ENCODE results near the gene HEATR9. TPM values are rescaled to one million over a fixed set of nuclear protein-coding genes. Genes with fewer than 3 reads are reported as not detected.
A peak's percentile ranks its signal among the peaks of the same experiment; 100 is the strongest.

The HEATR9 gene
- total and polyA plus RNA-seq, 2 donors (not counting 1 experiment from before 2014, with no cell fraction given): 0.06 TPM; not detected in 1

GRCh38 chr17:35870906-35871819, 2.5 kb upstream of the HEATR9 start:
- intact Hi-C loops (cut with micrococcal nuclease): no loop called here
- DNase-seq: peak; percentile 12
- H3K27ac ChIP-seq (ENCODE audit: low read length in 2 of 2): no peak overlapping the region
- H3K4me1 Mint-ChIP-seq: peaks cover 17% of the 10 kb centered on the region
- H3K9ac ChIP-seq (ENCODE audit: low read length): no peak overlapping the region
- H3K9me3 Mint-ChIP-seq (ENCODE audit: insufficient read depth): no peaks in the 10 kb centered on the region
- ChIA-PET POLR2A (interaction anchor here (0.7 kb wide), 1 partner anchor 75 kb away, joined by 3 read pairs; no protein-coding TSS in a partner anchor), CTCF (interaction anchor here (0.7 kb wide), 1 partner anchor 106 kb away, joined by 7 read pairs; no protein-coding TSS in a partner anchor)
- WGBS (ENCODE audit: insufficient coverage): 19% methylated on average over 6 of the region's 8 CpGs
- peaks cover 0 to 2% (median 0%) of the 10 kb centered on the region in 4 experiments for H3K27me3 ChIP-seq (replicated peaks in 1 of 4; ENCODE audit: control extremely low read depth in 1 of 4, control insufficient read depth in 3 of 4, insufficient read depth in 4 of 4, low read length in 3 of 4)
- H3K4me2 ChIP-seq (replicated peaks; ENCODE audit: low read depth, low read length, poor library complexity, severe bottlenecking): peak overlapping the region; percentile 18
- ATAC-seq (ENCODE audit: low read depth): peak; percentile 31
- TF ChIP-seq EZH2 (IDR thresholded peaks at IDR 0.05; ENCODE audit: borderline replicate concordance, insufficient read depth, low read depth, low read length, poor library complexity, severe bottlenecking): no peak
- no peak for TF ChIP-seq CTCF (IDR thresholded peaks at IDR 0.05)
- H3K4me1 ChIP-seq (ENCODE audit: control insufficient read depth in 2 of 2, insufficient read depth in 2 of 2, low read length in 2 of 2): peaks cover 0 to 5% of the 10 kb centered on the region in 2 donors
- H2AFZ ChIP-seq (ENCODE audit: insufficient read depth, low read depth, low read length, poor library complexity, severe bottlenecking): peak overlapping the region; percentile 45
- no peaks in the 10 kb centered on the region for H3K27me3 Mint-ChIP-seq
- no peak overlapping the region for H3K27ac Mint-ChIP-seq
- no peaks in the 10 kb centered on the region for H4K20me1 ChIP-seq (ENCODE audit: control insufficient read depth, insufficient read depth, low read length, poor library complexity, severe bottlenecking)
- H3K36me3 ChIP-seq (replicated peaks in 1 of 2; ENCODE audit: control extremely low read depth in 1 of 2, control insufficient read depth in 1 of 2, extremely low read depth in 1 of 2, insufficient read depth in 2 of 2, low read length in 1 of 2): no peaks in the 10 kb centered on the region
- no peak overlapping the region for H3K4me3 Mint-ChIP-seq
- H3K79me2 ChIP-seq (ENCODE audit: control insufficient read depth, insufficient read depth, low read length): no peaks in the 10 kb centered on the region
- H3K4me3 ChIP-seq (ENCODE audit: control extremely low read depth in 1 of 5, extremely low read depth in 1 of 5, insufficient read depth in 1 of 5, low read depth in 2 of 5, low read length in 4 of 5): no peak overlapping the region
- H3K9me3 ChIP-seq (ENCODE audit: control extremely low read depth in 1 of 3, control insufficient read depth in 2 of 3, insufficient read depth in 1 of 3, low read length in 2 of 3): no peaks in the 10 kb centered on the region

- DNase-seq (no peak), ATAC-seq (ENCODE audit: low read depth) (no peak)
- intact Hi-C loops (cut with micrococcal nuclease): no loop called here
- no peaks in the 10 kb centered on the region for H3K9me3 Mint-ChIP-seq (ENCODE audit: insufficient read depth)
- no peak overlapping the region for H2AFZ ChIP-seq (ENCODE audit: insufficient read depth, low read depth, low read length, poor library complexity, severe bottlenecking)
- no peaks in the 10 kb centered on the region for H3K79me2 ChIP-seq (ENCODE audit: control insufficient read depth, insufficient read depth, low read length)
- H3K27me3 ChIP-seq (replicated peaks in 1 of 4; ENCODE audit: control extremely low read depth in 1 of 4, control insufficient read depth in 3 of 4, insufficient read depth in 4 of 4, low read length in 3 of 4): peaks cover 0 to 2% (median 0%) of the 10 kb centered on the region in 4 experiments
- no peaks in the 10 kb centered on the region for H3K36me3 ChIP-seq (replicated peaks in 1 of 2; ENCODE audit: control extremely low read depth in 1 of 2, control insufficient read depth in 1 of 2, extremely low read depth in 1 of 2, insufficient read depth in 2 of 2, low read length in 1 of 2)
- peaks cover 0 to 5% of the 10 kb centered on the region in 2 donors for H3K4me1 ChIP-seq (ENCODE audit: control insufficient read depth in 2 of 2, insufficient read depth in 2 of 2, low read length in 2 of 2)
- no peaks in the 10 kb centered on the region for H3K9me3 ChIP-seq (ENCODE audit: control extremely low read depth in 1 of 3, control insufficient read depth in 2 of 3, insufficient read depth in 1 of 3, low read length in 2 of 3)
- H3K4me2 ChIP-seq (replicated peaks; ENCODE audit: low read depth, low read length, poor library complexity, severe bottlenecking): no peak overlapping the region
- TF ChIP-seq CTCF (IDR thresholded peaks at IDR 0.05) (no peak), EZH2 (IDR thresholded peaks at IDR 0.05; ENCODE audit: borderline replicate concordance, insufficient read depth, low read depth, low read length, poor library complexity, severe bottlenecking) (no peak)
- H3K4me1 Mint-ChIP-seq: peaks cover 10% of the 10 kb centered on the region
- no peaks in the 10 kb centered on the region for H3K27me3 Mint-ChIP-seq
- no CpG with 5 or more reads among the region's 3 CpGs for WGBS (ENCODE audit: insufficient coverage)
- no peak overlapping the region for H3K27ac ChIP-seq (ENCODE audit: low read length in 2 of 2)
- H3K4me3 Mint-ChIP-seq: no peak overlapping the region
- no peak overlapping the region for H3K27ac Mint-ChIP-seq
- ChIA-PET POLR2A (no interaction called here), CTCF (no interaction called here)
- no peaks in the 10 kb centered on the region for H4K20me1 ChIP-seq (ENCODE audit: control insufficient read depth, insufficient read depth, low read length, poor library complexity, severe bottlenecking)
- H3K9ac ChIP-seq (ENCODE audit: low read length): no peak overlapping the region
- no peak overlapping the region for H3K4me3 ChIP-seq (ENCODE audit: control extremely low read depth in 1 of 5, extremely low read depth in 1 of 5, insufficient read depth in 1 of 5, low read depth in 2 of 5, low read length in 4 of 5)
Measured at GRCh38 chr17:35867574-35867973, 1.1 kb downstream of the HEATR9 start.
